ENCODE data around the gene TELO2. TPM values are rescaled to one million over a fixed set of nuclear protein-coding genes. Genes with fewer than 3 reads are reported as not detected.

Gene TELO2
- total RNA-seq, 1 donor from 2014 or later, result 87.5 TPM

- H3K27me3 Mint-ChIP-seq (ENCODE audit: low read depth), result no peaks in the 10 kb centered on the region
- H3K4me1 Mint-ChIP-seq, result no peaks in the 10 kb centered on the region
- H3K36me3 Mint-ChIP-seq (ENCODE audit: low read depth), result no peaks in the 10 kb centered on the region
- DNase-seq (ENCODE audit: low read depth, low spot score), result no peak
- H3K9me3 Mint-ChIP-seq, result no peaks in the 10 kb centered on the region
- no peak overlapping the region for H3K4me3 Mint-ChIP-seq
- H3K27ac Mint-ChIP-seq (ENCODE audit: unreplicated experiment), result peak overlapping the region; percentile 47
- TF ChIP-seq CTCF (conservative IDR thresholded peaks at IDR 0.05), result no peak
Measured at GRCh38 chr16:1552129-1552528, 59.0 kb downstream of the TELO2 start.

GRCh38 chr16:1553946-1554825 lies 61.0 kb downstream of the TELO2 start:
- no peaks in the 10 kb centered on the region for H3K36me3 Mint-ChIP-seq (ENCODE audit: low read depth)
- TF ChIP-seq CTCF (conservative IDR thresholded peaks at IDR 0.05), result no peak
- H3K4me3 Mint-ChIP-seq, result no peak overlapping the region
- H3K27ac Mint-ChIP-seq (ENCODE audit: unreplicated experiment), result no peak overlapping the region
- H3K9me3 Mint-ChIP-seq, result no peaks in the 10 kb centered on the region
- H3K4me1 Mint-ChIP-seq, result no peaks in the 10 kb centered on the region
- DNase-seq (ENCODE audit: low read depth, low spot score), result no peak
- no peaks in the 10 kb centered on the region for H3K27me3 Mint-ChIP-seq (ENCODE audit: low read depth)

- no peak for DNase-seq (ENCODE audit: low read depth, low spot score)
- TF ChIP-seq CTCF (conservative IDR thresholded peaks at IDR 0.05), result no peak
- no peak overlapping the region for H3K4me3 Mint-ChIP-seq
- H3K36me3 Mint-ChIP-seq (ENCODE audit: low read depth), result peaks cover 3% of the 10 kb centered on the region
- no peaks in the 10 kb centered on the region for H3K27me3 Mint-ChIP-seq (ENCODE audit: low read depth)
- H3K27ac Mint-ChIP-seq (ENCODE audit: unreplicated experiment), result no peak overlapping the region
- no peaks in the 10 kb centered on the region for H3K9me3 Mint-ChIP-seq
- no peaks in the 10 kb centered on the region for H3K4me1 Mint-ChIP-seq
Measured at GRCh38 chr16:1554826-1555445, 61.8 kb downstream of the TELO2 start.

GRCh38 chr16:1556254-1556653 lies 63.1 kb downstream of the TELO2 start:
- Mint-ChIP-seq H3K4me1 (no peaks in the 10 kb centered on the region), H3K9me3 (no peaks in the 10 kb centered on the region), H3K27ac (ENCODE audit: unreplicated experiment) (no peak overlapping the region), H3K27me3 (ENCODE audit: low read depth) (no peaks in the 10 kb centered on the region), H3K4me3 (no peak overlapping the region), H3K36me3 (ENCODE audit: low read depth) (peaks cover 3% of the 10 kb centered on the region)
- TF ChIP-seq CTCF (conservative IDR thresholded peaks at IDR 0.05), result no peak
- no peak for DNase-seq (ENCODE audit: low read depth, low spot score)

GRCh38 chr16:1557074-1557473 lies 63.9 kb downstream of the TELO2 start:
- peaks cover 3% of the 10 kb centered on the region for H3K36me3 Mint-ChIP-seq (ENCODE audit: low read depth)
- no peaks in the 10 kb centered on the region for H3K4me1 Mint-ChIP-seq
- no peaks in the 10 kb centered on the region for H3K9me3 Mint-ChIP-seq
- no peaks in the 10 kb centered on the region for H3K27me3 Mint-ChIP-seq (ENCODE audit: low read depth)
- no peak overlapping the region for H3K27ac Mint-ChIP-seq (ENCODE audit: unreplicated experiment)
- no peak overlapping the region for H3K4me3 Mint-ChIP-seq
- TF ChIP-seq CTCF (conservative IDR thresholded peaks at IDR 0.05), result no peak
- DNase-seq (ENCODE audit: low read depth, low spot score), result no peak
